Neural progenitor cell (in vitro differentiated cells): ENCODE results near the gene TMEM231. TPM values are rescaled to one million over a fixed set of nuclear protein-coding genes. Genes with fewer than 3 reads are reported as not detected.

Experiments
- DNase-seq: peaks from one replicate; pipeline ENCODE4 v3.0.0-alpha.2; 2016; ENCODE audit warnings: low spot score
- H2AFZ ChIP-seq: fragments of 200-600 bp; sonication (generic); replicated peaks from 2 replicates; pipeline ENCODE4 v1.6.1; 2016; ENCODE audit warnings: antibody characterized with exemption
- H3F3A ChIP-seq: fragments of 200-600 bp; sonication (generic); 2 replicates; pipeline ENCODE4 v1.6.1; 2016; ENCODE audit warnings: antibody characterized with exemption, low read depth
- H3K27ac ChIP-seq: fragments of 200-600 bp; sonication (generic); 2 replicates; pipeline ENCODE4 v1.5.1; 2016; ENCODE audit warnings: mild to moderate bottlenecking
- H3K27me3 ChIP-seq: fragments of 200-600 bp; sonication (generic); 2 replicates; pipeline ENCODE4 v1.6.1; 2016; ENCODE audit warnings: mild to moderate bottlenecking, moderate library complexity
- H3K36me3 ChIP-seq: fragments of 200-600 bp; sonication (generic); 2 replicates; pipeline ENCODE4 v1.5.1; 2016
- H3K4me1 ChIP-seq: fragments of 200-600 bp; sonication (generic); 2 replicates; pipeline ENCODE4 v1.6.1; 2016; ENCODE audit warnings: mixed run types
- H3K4me2 ChIP-seq: fragments of 200-600 bp; sonication (generic); 2 replicates; pipeline ENCODE4 v1.6.1; 2016
- H3K4me3 ChIP-seq: fragments of 200-600 bp; sonication (generic); 2 replicates; pipeline ENCODE4 v1.5.1; 2016
- H3K79me2 ChIP-seq: fragments of 200-600 bp; sonication (generic); 2 replicates; pipeline ENCODE4 v1.6.1; 2016; ENCODE audit warnings: low read depth
- H3K9ac ChIP-seq: fragments of 200-600 bp; sonication (generic); 2 replicates; pipeline ENCODE4 v1.6.1; 2016
- H3K9me3 ChIP-seq: fragments of 200-600 bp; sonication (generic); 2 replicates; pipeline ENCODE4 v1.5.1; 2016; ENCODE audit warnings: low read depth
- H4K20me1 ChIP-seq: fragments of 200-600 bp; sonication (generic); 2 replicates; pipeline ENCODE4 v1.6.1; 2016; ENCODE audit warnings: low read depth
- H3K27ac Mint-ChIP-seq: 3 replicates; pipeline ENCODE4 v1.8.0; 2021; ENCODE audit warnings: mixed read lengths
- H3K27me3 Mint-ChIP-seq: 2 replicates; pipeline ENCODE4 v1.8.0; 2022; ENCODE audit warnings: low read depth, mild to moderate bottlenecking, inconsistent platforms, moderate library complexity, mixed read lengths; ENCODE audit not compliant: insufficient read depth
- H3K36me3 Mint-ChIP-seq: 3 replicates; pipeline ENCODE4 v1.8.0; 2021; ENCODE audit warnings: mixed read lengths
- H3K4me1 Mint-ChIP-seq: 3 replicates; pipeline ENCODE4 v1.8.0; 2021; ENCODE audit warnings: mixed read lengths
- H3K4me3 Mint-ChIP-seq: 3 replicates; pipeline ENCODE4 v1.8.0; 2021; ENCODE audit warnings: mild to moderate bottlenecking, moderate library complexity, mixed read lengths
- H3K9me3 Mint-ChIP-seq: 3 replicates; pipeline ENCODE4 v1.8.0; 2020; ENCODE audit warnings: mixed read lengths
- EZH2 ChIP-seq: fragments of 200-600 bp; sonication (generic); IDR thresholded peaks from 2 replicates; pipeline ENCODE4 v1.6.1; 2017; ENCODE audit warnings: antibody characterized with exemption, mild to moderate bottlenecking, moderate library complexity
- EZH2phosphoT487 ChIP-seq: fragments of 200-600 bp; sonication (generic); IDR thresholded peaks from 2 replicates; pipeline ENCODE4 v1.6.1; 2017; ENCODE audit warnings: antibody characterized with exemption
- total RNA-seq: library from RNA; depleted of rRNA; stranded (reverse); fragments of >200 nt; gene quantifications from 2 replicates; pipeline ENCODE4 v1.2.3, GENCODE V29; 2015; ENCODE audit warnings: low replicate concordance
- TF ChIP-seq, protein P1 (sequence below): fragments of 200-600 bp; sonication (generic); IDR thresholded peaks from 2 replicates; pipeline ENCODE4 v1.5.1; 2017; ENCODE audit warnings: antibody characterized with exemption, mild to moderate bottlenecking

The TMEM231 gene
- total RNA-seq, 1 donor from 2014 or later, result 10.9 TPM

- no peaks in the 10 kb centered on the region for H4K20me1 ChIP-seq
- Mint-ChIP-seq H3K36me3 (no peaks in the 10 kb centered on the region), H3K9me3 (no peaks in the 10 kb centered on the region), H3K4me3 (no peak overlapping the region), H3K27me3 (peaks cover 4% of the 10 kb centered on the region), H3K4me1 (peaks cover 3% of the 10 kb centered on the region), H3K27ac (no peak overlapping the region)
- no peak overlapping the region for H2AFZ ChIP-seq
- no peaks in the 10 kb centered on the region for H3K4me1 ChIP-seq
- H3K36me3 ChIP-seq, result no peaks in the 10 kb centered on the region
- H3K9ac ChIP-seq, result no peak overlapping the region
- no peak overlapping the region for H3K4me3 ChIP-seq
- no peaks in the 10 kb centered on the region for H3K79me2 ChIP-seq
- H3F3A ChIP-seq, result no peaks in the 10 kb centered on the region
- no peak for DNase-seq
- no peaks in the 10 kb centered on the region for H3K9me3 ChIP-seq
- H3K27ac ChIP-seq, result no peak overlapping the region
- no peak overlapping the region for H3K4me2 ChIP-seq
- TF ChIP-seq EZH2phosphoT487 (no peak), EZH2 (no peak)
- TF ChIP-seq, protein P1, sequence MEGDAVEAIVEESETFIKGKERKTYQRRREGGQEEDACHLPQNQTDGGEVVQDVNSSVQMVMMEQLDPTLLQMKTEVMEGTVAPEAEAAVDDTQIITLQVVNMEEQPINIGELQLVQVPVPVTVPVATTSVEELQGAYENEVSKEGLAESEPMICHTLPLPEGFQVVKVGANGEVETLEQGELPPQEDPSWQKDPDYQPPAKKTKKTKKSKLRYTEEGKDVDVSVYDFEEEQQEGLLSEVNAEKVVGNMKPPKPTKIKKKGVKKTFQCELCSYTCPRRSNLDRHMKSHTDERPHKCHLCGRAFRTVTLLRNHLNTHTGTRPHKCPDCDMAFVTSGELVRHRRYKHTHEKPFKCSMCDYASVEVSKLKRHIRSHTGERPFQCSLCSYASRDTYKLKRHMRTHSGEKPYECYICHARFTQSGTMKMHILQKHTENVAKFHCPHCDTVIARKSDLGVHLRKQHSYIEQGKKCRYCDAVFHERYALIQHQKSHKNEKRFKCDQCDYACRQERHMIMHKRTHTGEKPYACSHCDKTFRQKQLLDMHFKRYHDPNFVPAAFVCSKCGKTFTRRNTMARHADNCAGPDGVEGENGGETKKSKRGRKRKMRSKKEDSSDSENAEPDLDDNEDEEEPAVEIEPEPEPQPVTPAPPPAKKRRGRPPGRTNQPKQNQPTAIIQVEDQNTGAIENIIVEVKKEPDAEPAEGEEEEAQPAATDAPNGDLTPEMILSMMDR, result no peak
- H3K27me3 ChIP-seq, result no peaks in the 10 kb centered on the region
Observed at GRCh38 chr16:75506574-75506973, 49.5 kb downstream of the TMEM231 start.

DNA sequence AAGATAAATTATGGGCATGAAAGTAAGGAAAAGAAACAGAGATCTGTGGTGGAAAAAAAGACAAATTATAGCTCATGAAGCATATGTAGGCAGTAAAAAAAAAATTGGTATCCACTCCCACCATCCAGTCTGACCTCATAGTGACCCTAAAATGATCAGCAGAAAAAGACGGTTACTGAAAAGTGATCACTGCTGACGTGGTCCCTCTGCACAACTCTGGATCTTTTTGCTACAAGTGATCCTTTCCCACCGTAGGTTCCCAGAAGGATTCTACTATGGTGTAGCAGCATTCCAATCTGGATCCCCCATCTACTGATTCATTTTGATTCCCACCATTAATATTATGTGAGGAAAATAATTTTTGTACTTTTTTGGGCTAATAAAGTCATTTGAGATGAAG is 49.9 kb downstream of the TMEM231 start:
- Histone ChIP-seq H3K9ac (no peak overlapping the region), H3K79me2 (no peaks in the 10 kb centered on the region), H3K27me3 (no peaks in the 10 kb centered on the region), H3K4me1 (no peaks in the 10 kb centered on the region), H3K4me3 (no peak overlapping the region), H4K20me1 (no peaks in the 10 kb centered on the region), H2AFZ (no peak overlapping the region), H3F3A (no peaks in the 10 kb centered on the region), H3K36me3 (no peaks in the 10 kb centered on the region), H3K4me2 (no peak overlapping the region), H3K27ac (no peak overlapping the region), H3K9me3 (no peaks in the 10 kb centered on the region)
- TF ChIP-seq EZH2phosphoT487, result no peak
- TF ChIP-seq, protein P1, result no peak
- TF ChIP-seq EZH2, result no peak
- Mint-ChIP-seq H3K27me3 (peaks cover 4% of the 10 kb centered on the region), H3K9me3 (no peaks in the 10 kb centered on the region), H3K4me3 (no peak overlapping the region), H3K4me1 (peaks cover 3% of the 10 kb centered on the region), H3K27ac (no peak overlapping the region), H3K36me3 (no peaks in the 10 kb centered on the region)
- DNase-seq, result no peak

- H3K79me2 ChIP-seq, result no peaks in the 10 kb centered on the region
- H4K20me1 ChIP-seq, result no peaks in the 10 kb centered on the region
- Mint-ChIP-seq H3K27ac (no peak overlapping the region), H3K27me3 (peaks cover 4% of the 10 kb centered on the region), H3K4me1 (peaks cover 8% of the 10 kb centered on the region), H3K4me3 (no peak overlapping the region), H3K9me3 (no peaks in the 10 kb centered on the region), H3K36me3 (no peaks in the 10 kb centered on the region)
- no peak for DNase-seq
- TF ChIP-seq, protein P1, result no peak
- H3K36me3 ChIP-seq, result no peaks in the 10 kb centered on the region
- no peak overlapping the region for H3K4me2 ChIP-seq
- H3K4me3 ChIP-seq, result no peak overlapping the region
- no peaks in the 10 kb centered on the region for H3K9me3 ChIP-seq
- H3K9ac ChIP-seq, result no peak overlapping the region
- H3K27ac ChIP-seq, result no peak overlapping the region
- peaks cover 6% of the 10 kb centered on the region for H3K4me1 ChIP-seq
- H2AFZ ChIP-seq, result no peak overlapping the region
- H3F3A ChIP-seq, result peaks cover 5% of the 10 kb centered on the region
- no peaks in the 10 kb centered on the region for H3K27me3 ChIP-seq
Observed at GRCh38 chr16:75503801-75504200, 52.3 kb downstream of the TMEM231 start.
